Mammary epithelial cell (primary cell): ENCODE data around the gene CDK11A.
"Not testable (repeated sequence)": the region's sequence is repeated elsewhere in the genome, so short reads cannot be mapped to it uniquely, and the experiment has no call there.

Source experiments
- CTCF ChIP-seq, 2 donors: IDR thresholded peaks in 1 of 2; conservative IDR thresholded peaks in 1 of 2; 2 replicates each; pipeline ENCODE4 v1.5.1; 2011 to 2012; ENCODE audit warnings: inconsistent platforms in 2 of 2, low read length in 2 of 2, mild to moderate bottlenecking in 2 of 2, control low read depth in 1 of 2, low read depth in 1 of 2; ENCODE audit not compliant: insufficient read depth in 1 of 2; ENCODE audit errors: extremely low read depth in 1 of 2
- EZH2 ChIP-seq: IDR thresholded peaks from 2 replicates; pipeline ENCODE4 v1.6.1; 2012; ENCODE audit warnings: low read length, inconsistent platforms, borderline replicate concordance

- not testable (repeated sequence) for TF ChIP-seq CTCF (conservative IDR thresholded peaks at IDR 0.05 in 1 of 2, IDR thresholded peaks at IDR 0.05 in 1 of 2; ENCODE audit: extremely low read depth in 1 of 2, insufficient read depth in 1 of 2, low read depth in 1 of 2, low read length in 2 of 2); EZH2
Measured at GRCh38 chr1:1662392-1662791, 61.8 kb downstream of the CDK11A start.
